Measurements from ENCODE around the gene HELZ.

DNA sequence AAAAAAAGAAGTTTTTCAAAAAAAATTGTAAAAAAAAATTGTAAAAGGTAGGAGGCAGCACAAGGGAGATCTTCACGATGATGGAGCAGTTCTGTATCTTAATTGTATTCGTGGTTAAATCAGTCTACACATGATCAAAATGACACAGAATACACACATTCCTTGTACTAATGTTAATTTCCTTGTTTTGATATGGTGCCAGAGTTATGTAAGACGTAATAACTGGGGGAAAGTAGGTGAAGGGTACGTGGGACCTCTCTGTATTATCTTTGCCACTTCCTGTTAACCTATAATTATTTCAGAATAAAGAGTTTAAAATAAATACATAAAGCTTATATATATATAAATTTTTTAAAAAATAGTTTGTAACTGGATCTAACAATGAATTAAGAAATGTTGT lies 36.8 kb downstream of the HELZ start:
- TF ChIP-seq POLR2A (IDR thresholded peaks at IDR 0.05; ENCODE audit: control extremely low read depth in 1 of 2, low read depth in 2 of 2, low read length in 2 of 2) (no peak), YY1 (IDR thresholded peaks at IDR 0.05; ENCODE audit: low read depth, low read length) (no peak), POLR2AphosphoS5 (IDR thresholded peaks at IDR 0.05; ENCODE audit: low read depth, low read length) (no peak)
